B cell (primary cell): ENCODE measurements around the gene SFR1.

ENCODE experiments used
- EZH2 ChIP-seq: IDR thresholded peaks from 2 replicates; pipeline ENCODE4 v1.6.1; 2012; ENCODE audit warnings: borderline replicate concordance, low read depth, mild to moderate bottlenecking, moderate library complexity, low read length; ENCODE audit not compliant: insufficient read depth, poor library complexity, severe bottlenecking
- TF ChIP-seq, protein P1 (sequence below): fragments of 200-600 bp; IDR thresholded peaks from one replicate; pipeline ENCODE4 v1.8.0; 2022; ENCODE audit warnings: antibody characterized with exemption, mild to moderate bottlenecking

DNA sequence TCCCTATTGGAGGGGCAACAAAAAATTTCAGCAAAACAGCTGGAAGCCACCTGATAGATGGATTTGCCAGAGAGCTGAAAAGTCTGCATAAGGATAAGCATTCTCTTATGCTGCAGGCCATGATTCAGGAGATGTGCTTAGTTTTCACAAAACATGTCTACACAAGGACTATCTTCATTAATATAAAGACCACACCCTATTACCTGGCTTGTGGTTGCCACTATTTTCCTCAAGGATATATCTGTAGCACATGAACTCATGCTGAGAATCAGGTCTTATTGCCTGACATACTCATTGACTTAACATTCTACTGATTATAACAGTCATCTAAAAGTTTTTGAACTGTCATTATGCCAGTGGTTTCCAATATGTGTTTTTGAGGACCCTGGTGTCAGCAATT is 29.2 kb upstream of the SFR1 start:
- TF ChIP-seq, protein P1, sequence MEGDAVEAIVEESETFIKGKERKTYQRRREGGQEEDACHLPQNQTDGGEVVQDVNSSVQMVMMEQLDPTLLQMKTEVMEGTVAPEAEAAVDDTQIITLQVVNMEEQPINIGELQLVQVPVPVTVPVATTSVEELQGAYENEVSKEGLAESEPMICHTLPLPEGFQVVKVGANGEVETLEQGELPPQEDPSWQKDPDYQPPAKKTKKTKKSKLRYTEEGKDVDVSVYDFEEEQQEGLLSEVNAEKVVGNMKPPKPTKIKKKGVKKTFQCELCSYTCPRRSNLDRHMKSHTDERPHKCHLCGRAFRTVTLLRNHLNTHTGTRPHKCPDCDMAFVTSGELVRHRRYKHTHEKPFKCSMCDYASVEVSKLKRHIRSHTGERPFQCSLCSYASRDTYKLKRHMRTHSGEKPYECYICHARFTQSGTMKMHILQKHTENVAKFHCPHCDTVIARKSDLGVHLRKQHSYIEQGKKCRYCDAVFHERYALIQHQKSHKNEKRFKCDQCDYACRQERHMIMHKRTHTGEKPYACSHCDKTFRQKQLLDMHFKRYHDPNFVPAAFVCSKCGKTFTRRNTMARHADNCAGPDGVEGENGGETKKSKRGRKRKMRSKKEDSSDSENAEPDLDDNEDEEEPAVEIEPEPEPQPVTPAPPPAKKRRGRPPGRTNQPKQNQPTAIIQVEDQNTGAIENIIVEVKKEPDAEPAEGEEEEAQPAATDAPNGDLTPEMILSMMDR = no peak
- no peak for TF ChIP-seq EZH2
